CD14-positive monocyte (primary cell): ENCODE measurements around the gene MAP2K6. TPM values are rescaled to one million over a fixed set of nuclear protein-coding genes. Genes with fewer than 3 reads are reported as not detected.

Experiments
- DNase-seq, 3 donors: peaks; one replicate each; pipeline ENCODE4 v3.0.0-alpha.2; 2011 to 2022
- H2AFZ ChIP-seq: 2 replicates; pipeline ENCODE4 v1.6.0; 2012; ENCODE audit warnings: mild to moderate bottlenecking, low read depth, low read length, inconsistent platforms; ENCODE audit not compliant: insufficient read depth, poor library complexity, severe bottlenecking
- H3K27ac ChIP-seq, 2 donors: 1 replicate in 1 of 2; 2 replicates in 1 of 2; pipeline ENCODE4 v1.5.1; 2012 to 2013; ENCODE audit warnings: low read length in 2 of 2, control low read depth in 1 of 2, inconsistent platforms in 1 of 2, low read depth in 1 of 2, mild to moderate bottlenecking in 1 of 2
- H3K27me3 ChIP-seq, 2 donors: one replicate each; pipeline versions ENCODE4 v1.6.0 to v1.6.1; 2011 to 2013; ENCODE audit warnings: low read length in 2 of 2; ENCODE audit not compliant: control insufficient read depth in 2 of 2, insufficient read depth in 2 of 2
- H3K36me3 ChIP-seq, 2 donors: replicated peaks in 1 of 2; 1 replicate in 1 of 2; 2 replicates in 1 of 2; pipeline versions ENCODE4 v1.5.1 to v1.6.1; 2012 to 2013; ENCODE audit warnings: low read length in 2 of 2, control low read depth in 1 of 2, inconsistent platforms in 1 of 2, mild to moderate bottlenecking in 1 of 2; ENCODE audit not compliant: insufficient read depth in 2 of 2, control insufficient read depth in 1 of 2
- H3K4me1 ChIP-seq, 2 donors: 1 replicate in 1 of 2; 2 replicates in 1 of 2; pipeline versions ENCODE4 v1.5.1 to v1.6.1; 2012 to 2013; ENCODE audit warnings: low read length in 2 of 2, control low read depth in 1 of 2, inconsistent platforms in 1 of 2, mild to moderate bottlenecking in 1 of 2, moderate library complexity in 1 of 2; ENCODE audit not compliant: insufficient read depth in 2 of 2, control insufficient read depth in 1 of 2
- H3K4me2 ChIP-seq: replicated peaks from 2 replicates; pipeline ENCODE3; 2012; ENCODE audit warnings: low read length, moderate library complexity, mild to moderate bottlenecking; ENCODE audit not compliant: poor library complexity, severe bottlenecking; ENCODE audit errors: extremely low read depth
- H3K4me3 ChIP-seq, 3 experiments: fragments of 200-600 bp in 1 of 3; sonication (generic) in 1 of 3; replicated peaks in 1 of 3; 1 replicate in 2 of 3; 2 replicates in 1 of 3; pipeline ENCODE4 v1.5.1; 2011 to 2013; ENCODE audit warnings: low read length in 3 of 3, mild to moderate bottlenecking in 3 of 3, control low read depth in 2 of 3, low read depth in 2 of 3, inconsistent platforms in 1 of 3, moderate library complexity in 1 of 3
- H3K79me2 ChIP-seq: 2 replicates; pipeline ENCODE4 v1.6.0; 2012; ENCODE audit warnings: mild to moderate bottlenecking, control low read depth, inconsistent platforms, low read length, moderate library complexity; ENCODE audit not compliant: insufficient read depth
- H3K9ac ChIP-seq: 2 replicates; pipeline ENCODE4 v1.6.0; 2017; ENCODE audit warnings: low read length, mild to moderate bottlenecking; ENCODE audit not compliant: insufficient read depth, poor library complexity, severe bottlenecking
- H3K9me3 ChIP-seq, 2 donors: replicated peaks in 1 of 2; 1 replicate in 1 of 2; 2 replicates in 1 of 2; pipeline versions ENCODE4 v1.5.1 to v1.6.1; 2012 to 2013; ENCODE audit warnings: low read length in 2 of 2, control low read depth in 1 of 2; ENCODE audit not compliant: control insufficient read depth in 1 of 2, insufficient read depth in 1 of 2
- H4K20me1 ChIP-seq: 2 replicates; pipeline ENCODE4 v1.6.0; 2012; ENCODE audit warnings: mild to moderate bottlenecking, low read length, control low read depth, moderate library complexity; ENCODE audit not compliant: insufficient read depth
- H3K27ac Mint-ChIP-seq, 7 donors: one replicate each; pipeline ENCODE4 v1.8.0; 2020; ENCODE audit warnings: mild to moderate bottlenecking in 7 of 7, mixed read lengths in 7 of 7, moderate library complexity in 6 of 7, inconsistent platforms in 2 of 7
- H3K27me3 Mint-ChIP-seq, 3 donors: one replicate each; pipeline ENCODE4 v1.8.0; 2021 to 2022; ENCODE audit warnings: low read depth in 3 of 3, mild to moderate bottlenecking in 3 of 3, mixed read lengths in 3 of 3, moderate library complexity in 3 of 3, inconsistent platforms in 1 of 3
- H3K36me3 Mint-ChIP-seq, 2 donors: one replicate each; pipeline ENCODE4 v1.8.0; 2020; ENCODE audit warnings: mixed read lengths in 2 of 2, inconsistent platforms in 1 of 2, mild to moderate bottlenecking in 1 of 2
- H3K4me1 Mint-ChIP-seq: one replicate; pipeline ENCODE4 v1.8.0; 2020; ENCODE audit warnings: mild to moderate bottlenecking, mixed read lengths
- H3K4me3 Mint-ChIP-seq, 2 donors: one replicate each; pipeline ENCODE4 v1.8.0; 2020; ENCODE audit warnings: mild to moderate bottlenecking in 2 of 2, mixed read lengths in 2 of 2, moderate library complexity in 1 of 2
- H3K9me3 Mint-ChIP-seq, 7 donors: one replicate each; pipeline ENCODE4 v1.8.0; 2020 to 2022; ENCODE audit warnings: mixed read lengths in 7 of 7, mild to moderate bottlenecking in 6 of 7, moderate library complexity in 6 of 7, inconsistent platforms in 2 of 7
- WGBS: methylation state at CpG from one replicate; pipeline ENCODE4 v1.1.5; 2013; ENCODE audit warnings: missing lambda C conversion rate; ENCODE audit not compliant: insufficient coverage; 5-methylcytosine and 5-hydroxymethylcytosine counted together
- intact Hi-C, 2 donors: fragments of 100-400 bp; cut with micrococcal nuclease; formaldehyde crosslinking; loops; one replicate each; pipeline versions ENCODE4 v1.15.0 to v1.15.1; 2023
- polyA plus RNA-seq, 3 donors: library from polyadenylated mRNA; depleted of rRNA in 1 of 3; unstranded in 2 of 3; stranded (reverse) in 1 of 3; fragments of 300-500 nt in 2 of 3; fragments of >200 nt in 1 of 3; fragmentation: Illumina TruSeq in 2 of 3; gene quantifications; 1 replicate in 2 of 3; 2 replicates in 1 of 3; pipeline ENCODE4 v1.2.3, GENCODE V29; 2012 to 2021
- TF ChIP-seq, protein P1 (sequence below): fragments of 200-600 bp; IDR thresholded peaks from one replicate; pipeline ENCODE4 v1.8.0; 2022; ENCODE audit warnings: antibody characterized with exemption, mild to moderate bottlenecking

Gene MAP2K6
- polyA plus RNA-seq, 3 donors, result 13.5 to 28.9 (median 18.5) TPM

DNA sequence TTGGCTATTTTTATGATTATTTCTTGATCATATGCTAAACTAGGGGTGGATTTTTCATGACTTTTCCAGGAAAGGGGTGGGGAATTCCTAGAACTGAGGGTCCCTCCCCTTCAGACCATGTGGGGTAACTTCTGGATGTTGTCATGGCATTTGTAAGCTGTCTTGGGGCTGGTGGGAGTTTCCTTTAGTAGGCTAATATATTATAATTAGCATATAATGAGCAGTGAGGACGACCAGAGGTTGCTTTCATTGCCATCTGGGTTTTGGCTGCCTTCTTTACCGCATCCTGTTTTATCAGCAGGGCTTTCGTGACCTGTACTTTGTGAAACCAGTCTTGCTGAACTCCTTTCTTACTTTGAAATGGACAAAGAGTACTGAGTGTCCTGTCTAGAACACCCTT lies 47.2 kb upstream of the MAP2K6 start:
- Histone ChIP-seq H3K36me3 (no peaks in the 10 kb centered on the region), H3K79me2 (no peaks in the 10 kb centered on the region), H2AFZ (no peak overlapping the region), H4K20me1 (no peaks in the 10 kb centered on the region), H3K27ac (no peak overlapping the region), H3K9ac (no peak overlapping the region), H3K4me3 (no peak overlapping the region), H3K9me3 (no peaks in the 10 kb centered on the region), H3K4me1 (no peaks in the 10 kb centered on the region), H3K27me3 (peaks cover 0 to 4% of the 10 kb centered on the region in 2 donors), H3K4me2 (no peak overlapping the region)
- Mint-ChIP-seq H3K27me3 (peaks cover 2 to 27% (median 20%) of the 10 kb centered on the region in 3 donors), H3K27ac (no peak overlapping the region), H3K4me3 (no peak overlapping the region), H3K9me3 (peaks cover 0 to 4% (median 0%) of the 10 kb centered on the region in 7 donors), H3K4me1 (peaks cover 4% of the 10 kb centered on the region), H3K36me3 (peaks cover 0 to 1% of the 10 kb centered on the region in 2 donors)
- intact Hi-C loops, result no loop called here
- TF ChIP-seq, protein P1, sequence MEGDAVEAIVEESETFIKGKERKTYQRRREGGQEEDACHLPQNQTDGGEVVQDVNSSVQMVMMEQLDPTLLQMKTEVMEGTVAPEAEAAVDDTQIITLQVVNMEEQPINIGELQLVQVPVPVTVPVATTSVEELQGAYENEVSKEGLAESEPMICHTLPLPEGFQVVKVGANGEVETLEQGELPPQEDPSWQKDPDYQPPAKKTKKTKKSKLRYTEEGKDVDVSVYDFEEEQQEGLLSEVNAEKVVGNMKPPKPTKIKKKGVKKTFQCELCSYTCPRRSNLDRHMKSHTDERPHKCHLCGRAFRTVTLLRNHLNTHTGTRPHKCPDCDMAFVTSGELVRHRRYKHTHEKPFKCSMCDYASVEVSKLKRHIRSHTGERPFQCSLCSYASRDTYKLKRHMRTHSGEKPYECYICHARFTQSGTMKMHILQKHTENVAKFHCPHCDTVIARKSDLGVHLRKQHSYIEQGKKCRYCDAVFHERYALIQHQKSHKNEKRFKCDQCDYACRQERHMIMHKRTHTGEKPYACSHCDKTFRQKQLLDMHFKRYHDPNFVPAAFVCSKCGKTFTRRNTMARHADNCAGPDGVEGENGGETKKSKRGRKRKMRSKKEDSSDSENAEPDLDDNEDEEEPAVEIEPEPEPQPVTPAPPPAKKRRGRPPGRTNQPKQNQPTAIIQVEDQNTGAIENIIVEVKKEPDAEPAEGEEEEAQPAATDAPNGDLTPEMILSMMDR, result no peak
- WGBS, result 94% methylated on average over 2 of the region's 3 CpGs
- DNase-seq, result no peak

DNA sequence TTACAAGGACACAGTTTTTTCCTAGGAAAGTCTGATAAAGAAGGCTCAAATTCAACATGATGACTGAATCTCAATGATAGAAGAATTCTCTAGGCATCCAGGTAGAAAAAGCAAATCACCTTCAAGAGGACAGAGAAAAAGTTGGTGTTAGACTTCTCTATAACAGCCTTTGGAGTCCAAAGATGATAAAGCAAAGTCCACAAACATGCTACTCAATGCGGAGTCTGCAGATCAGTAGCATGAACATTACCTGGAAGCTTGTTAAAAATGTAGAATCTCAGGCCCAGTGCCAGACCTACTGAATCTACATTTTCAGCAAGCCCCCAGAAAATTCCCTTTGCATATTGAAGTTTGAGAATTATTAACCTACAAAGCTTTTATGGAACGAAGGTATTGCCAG lies 41.4 kb upstream of the MAP2K6 start:
- Histone ChIP-seq H3K4me2 (no peak overlapping the region), H2AFZ (no peak overlapping the region), H3K36me3 (no peaks in the 10 kb centered on the region), H3K9me3 (no peaks in the 10 kb centered on the region), H3K27ac (no peak overlapping the region), H3K27me3 (peaks cover 0 to 11% of the 10 kb centered on the region in 2 donors), H3K9ac (no peak overlapping the region), H4K20me1 (no peaks in the 10 kb centered on the region), H3K4me1 (peaks cover 24% of the 10 kb centered on the region in 2 donors), H3K79me2 (no peaks in the 10 kb centered on the region), H3K4me3 (no peak overlapping the region)
- Mint-ChIP-seq H3K36me3 (peaks cover 0 to 4% of the 10 kb centered on the region in 2 donors), H3K4me3 (peak overlapping the region in 1 of 2 donors; percentile 11), H3K9me3 (peaks cover 0 to 5% (median 2%) of the 10 kb centered on the region in 7 donors), H3K27me3 (peaks cover 2 to 22% (median 21%) of the 10 kb centered on the region in 3 donors), H3K27ac (no peak overlapping the region), H3K4me1 (peaks cover 24% of the 10 kb centered on the region)
- DNase-seq, result no peak
- TF ChIP-seq, protein P1, result no peak
- intact Hi-C loops, result no loop called here
- WGBS, result 100% methylated on average over 1 of the region's 2 CpGs
